Ishikawa (cell line): ENCODE data around the gene RBL1.

Experiments used
- CEBPB ChIP-seq: IDR thresholded peaks from 2 replicates; pipeline ENCODE4 v1.6.1; 2012
- CREB1 ChIP-seq: IDR thresholded peaks from 2 replicates; pipeline ENCODE4 v1.6.1; 2012; ENCODE audit warnings: low read depth
- EP300 ChIP-seq: IDR thresholded peaks from 2 replicates; pipeline ENCODE4 v1.6.1; 2012; ENCODE audit warnings: borderline replicate concordance
- FOXM1 ChIP-seq: IDR thresholded peaks from 2 replicates; pipeline ENCODE4 v1.6.1; 2012; ENCODE audit warnings: low read depth, borderline replicate concordance
- MAX ChIP-seq: IDR thresholded peaks from 2 replicates; pipeline ENCODE4 v1.6.1; 2012
- NFIC ChIP-seq: IDR thresholded peaks from 2 replicates; pipeline ENCODE4 v1.6.1; 2012
- RAD21 ChIP-seq: IDR thresholded peaks from 2 replicates; pipeline ENCODE4 v1.6.1; 2012; ENCODE audit warnings: low read depth
- REST ChIP-seq: IDR thresholded peaks from 2 replicates; pipeline ENCODE4 v1.6.1; 2012; ENCODE audit warnings: low read depth, mild to moderate bottlenecking
- TAF1 ChIP-seq: IDR thresholded peaks from 2 replicates; pipeline ENCODE4 v1.6.1; 2012; ENCODE audit warnings: low read depth, mild to moderate bottlenecking
- TCF12 ChIP-seq: IDR thresholded peaks from 2 replicates; pipeline ENCODE4 v1.6.1; 2012; ENCODE audit warnings: low read depth
- TEAD4 ChIP-seq: IDR thresholded peaks from 2 replicates; pipeline ENCODE4 v1.6.1; 2012
- YY1 ChIP-seq: IDR thresholded peaks from 2 replicates; pipeline ENCODE4 v1.6.1; 2012; ENCODE audit warnings: low read depth
- ZBTB7A ChIP-seq: IDR thresholded peaks from 2 replicates; pipeline ENCODE4 v1.6.1; 2012; ENCODE audit warnings: low read depth

- no peak for TF ChIP-seq MAX
- TF ChIP-seq REST: no peak
- no peak for TF ChIP-seq NFIC
- no peak for TF ChIP-seq TAF1
- no peak for TF ChIP-seq TCF12
- no peak for TF ChIP-seq CREB1
- TF ChIP-seq RAD21: no peak
- TF ChIP-seq TEAD4: no peak
- TF ChIP-seq CEBPB: no peak
- no peak for TF ChIP-seq EP300
- no peak for TF ChIP-seq YY1
- TF ChIP-seq FOXM1: no peak
- TF ChIP-seq ZBTB7A: no peak
Observed at GRCh38 chr20:37081717-37082289, 14.0 kb downstream of the RBL1 start.
